PC-9 (cell line): ENCODE measurements around the gene FAM131A. TPM values are rescaled to one million over a fixed set of nuclear protein-coding genes. Genes with fewer than 3 reads are reported as not detected.

ENCODE experiments used
- BruUV-seq: library from RNA; stranded (reverse); fragments of 400-500 nt; replicated peaks from 2 replicates; lab custom pipeline; 2021; lab: Mats Ljungman, UMichigan
- CTCF ChIA-PET: fragments of 300-600 bp; sonication (Branson Sonifier 250); formaldehyde crosslinking; loops from one replicate; lab custom pipeline; 2022; ENCODE audit warnings: antibody characterized with exemption; lab: Charles Lee
- POLR2A ChIA-PET: fragments of 300-600 bp; sonication (Branson Sonifier 250); formaldehyde crosslinking; loops from one replicate; lab custom pipeline; 2022; ENCODE audit warnings: antibody characterized with exemption; ENCODE audit not compliant: unreplicated experiment; lab: Charles Lee
- DNase-seq, 2 experiments: peaks; one replicate each; pipeline versions ENCODE4 v3.0.0 to v3.0.0-alpha.2; 2015 to 2022; ENCODE audit warnings: mixed read lengths in 1 of 2
- H2AFZ ChIP-seq: fragments of 200-600 bp; sonication (generic); 2 replicates; pipeline ENCODE4 v1.8.1; 2017; ENCODE audit warnings: antibody characterized with exemption
- H3F3A ChIP-seq: fragments of 200-600 bp; sonication (generic); 2 replicates; pipeline ENCODE4 v1.8.1; 2017; ENCODE audit warnings: antibody characterized with exemption, mild to moderate bottlenecking, low read depth; ENCODE audit not compliant: insufficient read depth
- H3K27ac ChIP-seq: fragments of 200-600 bp; sonication (generic); 2 replicates; pipeline ENCODE4 v1.6.1; 2016; ENCODE audit warnings: mixed run types
- H3K27me3 ChIP-seq: fragments of 200-600 bp; sonication (generic); 2 replicates; pipeline ENCODE4 v1.6.1; 2016; ENCODE audit warnings: low read depth, mixed run types; ENCODE audit not compliant: insufficient read depth
- H3K36me3 ChIP-seq: fragments of 200-600 bp; sonication (generic); 2 replicates; pipeline ENCODE4 v1.6.1; 2016; ENCODE audit warnings: low read depth, mixed run types
- H3K4me1 ChIP-seq: fragments of 200-600 bp; sonication (generic); replicated peaks from 2 replicates; pipeline ENCODE4 v1.6.1; 2016; ENCODE audit warnings: mixed run types; ENCODE audit not compliant: insufficient read depth
- H3K4me2 ChIP-seq: fragments of 200-600 bp; sonication (generic); 2 replicates; pipeline ENCODE4 v1.6.1; 2017; ENCODE audit warnings: mixed run types
- H3K4me3 ChIP-seq: fragments of 200-600 bp; sonication (generic); 2 replicates; pipeline ENCODE4 v1.6.1; 2016; ENCODE audit warnings: mixed run types
- H3K79me2 ChIP-seq: fragments of 200-600 bp; sonication (generic); 2 replicates; pipeline ENCODE4 v1.6.1; 2017; ENCODE audit warnings: low read depth, mixed run types
- H3K9me2 ChIP-seq: fragments of 200-600 bp; sonication (generic); 2 replicates; pipeline ENCODE4 v1.8.1; 2017; ENCODE audit warnings: mild to moderate bottlenecking; ENCODE audit not compliant: insufficient read depth
- H3K9me3 ChIP-seq: fragments of 200-600 bp; sonication (generic); 2 replicates; pipeline ENCODE4 v1.8.1; 2016; ENCODE audit warnings: low read depth; ENCODE audit not compliant: insufficient read depth
- H4K20me1 ChIP-seq: fragments of 200-600 bp; sonication (generic); 2 replicates; pipeline ENCODE4 v1.8.1; 2017; ENCODE audit not compliant: insufficient read depth
- CTCF ChIP-seq: fragments of 200-600 bp; sonication (generic); conservative IDR thresholded peaks from 2 replicates; pipeline ENCODE4 v1.6.1; 2017; ENCODE audit warnings: mixed run types, antibody characterized with exemption, mild to moderate bottlenecking, moderate library complexity
- EZH2 ChIP-seq: fragments of 200-600 bp; sonication (generic); IDR thresholded peaks from 2 replicates; pipeline ENCODE4 v1.8.0; 2017; ENCODE audit warnings: antibody characterized with exemption, low read depth
- intact Hi-C: fragments of 100-400 bp; cut with micrococcal nuclease; formaldehyde crosslinking; loops from one replicate; pipeline ENCODE4 v1.10.0; 2022; ENCODE audit not compliant: unreplicated experiment
- total RNA-seq: library from RNA; stranded (reverse); gene quantifications from 2 replicates; pipeline ENCODE4 v1.2.3, GENCODE V29; 2021

FAM131A gene
- total RNA-seq, 1 experiment from 2014 or later, result 25.5 TPM

DNA sequence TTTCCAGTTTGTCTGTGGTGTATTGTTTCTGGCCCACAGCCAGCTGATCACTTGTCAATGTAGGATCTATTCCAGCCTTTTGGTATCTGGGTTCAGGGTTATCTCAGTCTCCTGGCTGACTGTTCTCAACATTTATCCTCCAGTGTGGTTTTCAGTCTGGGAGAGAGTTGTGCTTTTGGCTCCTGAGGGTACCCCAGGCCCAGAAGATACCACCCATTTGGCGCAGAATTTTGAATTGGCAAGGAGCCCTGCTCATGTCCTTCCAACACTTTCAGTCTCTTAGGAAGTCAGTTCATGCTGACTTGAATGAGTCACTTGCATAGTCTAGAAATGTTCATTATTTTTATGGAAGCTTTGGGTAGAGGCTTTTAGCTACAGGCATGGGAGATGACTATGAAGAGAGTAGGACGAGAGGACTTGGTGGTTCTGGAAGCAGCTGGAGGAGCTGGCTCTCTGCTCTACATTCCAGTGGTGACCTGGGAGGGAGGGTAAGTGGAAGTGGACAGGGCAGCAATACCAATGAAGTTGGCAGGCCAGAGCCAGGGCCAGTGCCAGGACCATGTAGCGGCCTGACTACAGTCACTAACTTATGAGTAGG lies 31.3 kb downstream of the FAM131A start:
- H3K27me3 ChIP-seq, result peaks cover 7% of the 10 kb centered on the region
- no peak overlapping the region for H3K4me3 ChIP-seq
- ChIA-PET CTCF (no interaction called here), POLR2A (interaction anchor here (0.7 kb wide), 1 partner anchor 1083 kb away, joined by 3 read pairs; no protein-coding TSS in a partner anchor)
- H3K4me1 ChIP-seq, result peaks cover 11% of the 10 kb centered on the region
- no peak for TF ChIP-seq EZH2
- TF ChIP-seq CTCF, result no peak
- H4K20me1 ChIP-seq, result peaks cover 33% of the 10 kb centered on the region
- H3K79me2 ChIP-seq, result peaks cover 18% of the 10 kb centered on the region
- H3K36me3 ChIP-seq, result peaks cover 25% of the 10 kb centered on the region
- no peaks in the 10 kb centered on the region for H3K9me3 ChIP-seq
- H3K27ac ChIP-seq, result no peak overlapping the region
- no peaks in the 10 kb centered on the region for H3K9me2 ChIP-seq
- H3K4me2 ChIP-seq, result no peak overlapping the region
- DNase-seq, result no peak
- H2AFZ ChIP-seq, result no peak overlapping the region
- intact Hi-C loops, result no loop called here
- no TSS peak for BruUV-seq
- H3F3A ChIP-seq, result peaks cover 72% of the 10 kb centered on the region

- no peaks in the 10 kb centered on the region for H3K4me1 ChIP-seq
- peaks cover 52% of the 10 kb centered on the region for H3F3A ChIP-seq
- ChIA-PET CTCF (interaction anchor here (0.6 to 3.8 kb wide), 24 partner anchors 10 to 406 kb away, joined by 3 to 75 read pairs (median 4); partner anchors contain the start of genes CLCN2 and POLR2H), POLR2A (interaction anchor here (0.5 to 0.9 kb wide), 8 partner anchors 9 to 285 kb away, joined by 3 to 15 read pairs (median 4); no protein-coding TSS in a partner anchor)
- H3K79me2 ChIP-seq, result no peaks in the 10 kb centered on the region
- H3K9me2 ChIP-seq, result no peaks in the 10 kb centered on the region
- no peak for TF ChIP-seq EZH2
- TF ChIP-seq CTCF, result peak; percentile 99
- H3K4me2 ChIP-seq, result no peak overlapping the region
- H3K9me3 ChIP-seq, result no peaks in the 10 kb centered on the region
- no TSS peak for BruUV-seq
- H3K4me3 ChIP-seq, result no peak overlapping the region
- intact Hi-C loops, result loop anchor here (1.0 to 5.0 kb wide), 6 partner anchors 46 to 431 kb away; no protein-coding TSS in a partner anchor
- peak; percentile 84 to 89 for DNase-seq
- H4K20me1 ChIP-seq, result peaks cover 14% of the 10 kb centered on the region
- no peak overlapping the region for H2AFZ ChIP-seq
- H3K27ac ChIP-seq, result no peak overlapping the region
- peaks cover 12% of the 10 kb centered on the region for H3K36me3 ChIP-seq
- H3K27me3 ChIP-seq, result peaks cover 35% of the 10 kb centered on the region
Observed at GRCh38 chr3:184371570-184372018, 34.2 kb downstream of the FAM131A start.

GRCh38 chr3:184372296-184372821 lies 35.0 kb downstream of the FAM131A start:
- CTCF ChIA-PET, result interaction anchor here (0.6 to 3.8 kb wide), 12 partner anchors 11 to 544 kb away, joined by 3 to 75 read pairs (median 6); partner anchors contain the start of genes CLCN2 and POLR2H
- Histone ChIP-seq H3K9me2 (no peaks in the 10 kb centered on the region), H3K27me3 (peaks cover 41% of the 10 kb centered on the region), H2AFZ (no peak overlapping the region), H3K4me1 (no peaks in the 10 kb centered on the region), H3K9me3 (no peaks in the 10 kb centered on the region), H3K4me2 (no peak overlapping the region), H3K36me3 (peaks cover 9% of the 10 kb centered on the region), H4K20me1 (peaks cover 10% of the 10 kb centered on the region), H3K79me2 (no peaks in the 10 kb centered on the region), H3K4me3 (no peak overlapping the region), H3K27ac (no peak overlapping the region), H3F3A (peaks cover 44% of the 10 kb centered on the region)
- no peak for DNase-seq
- intact Hi-C loops, result loop anchor here (5.0 kb wide), 1 partner anchor 430 kb away; no protein-coding TSS in a partner anchor
- POLR2A ChIA-PET, result interaction anchor here (0.5 to 0.7 kb wide), 2 partner anchors 9 to 153 kb away, joined by 4 to 8 read pairs; no protein-coding TSS in a partner anchor
- no TSS peak for BruUV-seq
- TF ChIP-seq CTCF (no peak), EZH2 (no peak)
